Spleen (tissue), 11 donors: Measurements from ENCODE around the gene NEK9. TPM values are rescaled to one million over a fixed set of nuclear protein-coding genes. Genes with fewer than 3 reads are reported as not detected.
A peak's percentile ranks its signal among the peaks of the same experiment; 100 is the strongest.
"Not testable (repeated sequence)": the region's sequence is repeated elsewhere in the genome, so short reads cannot be mapped to it uniquely, and the experiment has no call there.

Experiments
- DNase-seq: peaks from one replicate; pipeline ENCODE4 v3.0.0-alpha.2; 2020
- H3K27ac ChIP-seq, 8 donors: fragments of 200-600 bp; sonication (generic) in 7 of 8; 1 replicate in 4 of 8; 2 replicates in 4 of 8; pipeline versions ENCODE4 v1.5.0 to v1.8.0; 2016 to 2021; ENCODE audit warnings: inconsistent platforms in 4 of 8, mild to moderate bottlenecking in 4 of 8, moderate library complexity in 1 of 8
- H3K27me3 ChIP-seq, 7 donors: fragments of 200-600 bp; sonication (generic) in 6 of 7; replicated peaks in 1 of 7; 1 replicate in 4 of 7; 2 replicates in 3 of 7; pipeline versions ENCODE4 v1.5.0 to v1.8.0; 2016 to 2021; ENCODE audit warnings: inconsistent platforms in 3 of 7, mild to moderate bottlenecking in 1 of 7
- H3K36me3 ChIP-seq, 6 donors: fragments of 200-600 bp; sonication (generic) in 5 of 6; 1 replicate in 4 of 6; 2 replicates in 2 of 6; pipeline versions ENCODE4 v1.5.0 to v1.8.0; 2016 to 2021; ENCODE audit warnings: inconsistent platforms in 2 of 6
- H3K4me1 ChIP-seq, 6 donors: fragments of 200-600 bp; sonication (generic) in 5 of 6; 1 replicate in 3 of 6; 2 replicates in 3 of 6; pipeline versions ENCODE4 v1.5.0 to v1.8.0; 2016 to 2021; ENCODE audit warnings: inconsistent platforms in 3 of 6
- H3K4me3 ChIP-seq, 8 donors: fragments of 200-600 bp; sonication (generic) in 7 of 8; 1 replicate in 4 of 8; 2 replicates in 4 of 8; pipeline versions ENCODE4 v1.5.0 to v1.8.0; 2016 to 2021; ENCODE audit warnings: inconsistent platforms in 4 of 8, mild to moderate bottlenecking in 4 of 8, moderate library complexity in 2 of 8
- H3K9me3 ChIP-seq, 8 donors: fragments of 200-600 bp; sonication (generic) in 7 of 8; 1 replicate in 4 of 8; 2 replicates in 4 of 8; pipeline versions ENCODE4 v1.5.0 to v1.8.0; 2016 to 2021; ENCODE audit warnings: inconsistent platforms in 4 of 8
- CTCF ChIP-seq, 11 experiments: fragments of 200-600 bp in 7 of 11; fragments of 450-650 bp in 4 of 11; sonication (generic) in 4 of 11; IDR thresholded peaks in 8 of 11; conservative IDR thresholded peaks in 3 of 11; 1 replicate in 7 of 11; 2 replicates in 4 of 11; pipeline versions ENCODE4 v1.4.0 to v1.8.0; 2016 to 2021; ENCODE audit warnings: antibody characterized with exemption in 11 of 11, inconsistent platforms in 4 of 11, mild to moderate bottlenecking in 1 of 11
- POLR2A ChIP-seq, 3 donors: fragments of 450-650 bp; IDR thresholded peaks; one replicate each; pipeline ENCODE4 v1.5.1; 2017; ENCODE audit warnings: antibody characterized with exemption in 3 of 3, mild to moderate bottlenecking in 1 of 3
- POLR2AphosphoS5 ChIP-seq, 3 donors: sonication (generic); formaldehyde crosslinking; IDR thresholded peaks; one replicate each; pipeline ENCODE4 v1.5.1; 2017; ENCODE audit warnings: antibody characterized with exemption in 3 of 3
- WGBS, 5 donors: extraction: QIAGEN DNeasy Blood & Tissue Kit in 3 of 5; methylation state at CpG; one replicate each; pipeline versions ENCODE4 v1.1.5 to v1.1.7; 2013 to 2018; 5-methylcytosine and 5-hydroxymethylcytosine counted together
- intact Hi-C: fragments of 100-400 bp; cut with DNase I; formaldehyde crosslinking; loops from one replicate; pipeline ENCODE4 v1.15.0; 2023; ENCODE audit warnings: low total_unique reads
- polyA plus RNA-seq, 3 donors: library from polyadenylated mRNA; stranded (reverse); fragments of 200-250 nt; gene quantifications; one replicate each; pipeline ENCODE4 v1.2.1, GENCODE V29; 2013
- total RNA-seq, 7 donors: library from RNA; depleted of rRNA in 3 of 7; stranded (reverse); fragments of >200 nt in 3 of 7; fragmentation: NEBNext Ultra II Directional in 4 of 7; extraction: Animal tissue kit (Norgen Biotek cat#: 25700) in 4 of 7; gene quantifications; one replicate each; pipeline versions ENCODE4 v1.1.0 to v1.2.1, GENCODE V29; 2016 to 2021
- donor health status: healthy with polysubstance abuse.
- donor health status: DM: no; HTN: no; CAD: no; lungs with moderate emphysema.
- donor health status: DM: no; HTN: no; CAD: no.
- donor health status: Bipolar disorder and iron deficiency.
- donor health status: healthy.
- donor health status: DM: no; HTN: no; CAD: no.
- donor health status: DM: yes; HTN: yes; CAD: no.

Gene NEK9
- total and polyA plus RNA-seq, 10 donors = 31.7 to 102 (median 72.0) TPM

- intact Hi-C loops = no loop called here
- 89 to 93% (median 92%) methylated on average over 5 of the region's 5 CpGs for WGBS, 5 donors
Observed at GRCh38 chr14:75128596-75128990, 1.7 kb upstream of the NEK9 start.

GRCh38 chr14:75127903-75128595 lies 1.2 kb upstream of the NEK9 start:
- intact Hi-C loops = no loop called here
- Histone ChIP-seq H3K27me3 (no peaks in the 10 kb centered on the region), H3K4me1 (peaks cover 29 to 74% (median 55%) of the 10 kb centered on the region in 6 donors), H3K4me3 (peak overlapping the region; percentile 59 to 81 (median 74)), H3K9me3 (no peaks in the 10 kb centered on the region), H3K36me3 (peaks cover 0 to 35% (median 5%) of the 10 kb centered on the region in 6 donors), H3K27ac (peak overlapping the region in 7 of 8 donors; percentile 94 to 99 (median 97))
- TF ChIP-seq POLR2AphosphoS5 (IDR thresholded peaks at IDR 0.05) = no peak
- TF ChIP-seq CTCF (IDR thresholded peaks at IDR 0.05 in 8 of 11, conservative IDR thresholded peaks at IDR 0.05 in 3 of 11) = no peak
- TF ChIP-seq POLR2A (IDR thresholded peaks at IDR 0.05) = no peak
- WGBS, 5 donors = 53 to 67% (median 60%) methylated on average over 10 of the region's 10 CpGs
- no peak for DNase-seq

More at GRCh38 chr14:75128596-75128990, 1.7 kb upstream of the NEK9 start:
- H3K4me1 ChIP-seq = peaks cover 28 to 71% (median 54%) of the 10 kb centered on the region in 6 donors
- TF ChIP-seq CTCF (IDR thresholded peaks at IDR 0.05 in 8 of 11, conservative IDR thresholded peaks at IDR 0.05 in 3 of 11) = no peak
- TF ChIP-seq POLR2A (IDR thresholded peaks at IDR 0.05) = no peak
- no peak for TF ChIP-seq POLR2AphosphoS5 (IDR thresholded peaks at IDR 0.05)
- DNase-seq = no peak
- H3K27me3 ChIP-seq = no peaks in the 10 kb centered on the region
- peaks cover 0 to 40% (median 9%) of the 10 kb centered on the region in 6 donors for H3K36me3 ChIP-seq
- H3K27ac ChIP-seq = peak overlapping the region in 3 of 8 donors; percentile 94 to 99 (median 95)
- no peak overlapping the region for H3K4me3 ChIP-seq
- no peaks in the 10 kb centered on the region for H3K9me3 ChIP-seq

GRCh38 chr14:75127474-75127820 lies 599 bp upstream of the NEK9 start:
- H3K9me3 ChIP-seq, H3K27me3 ChIP-seq, intact Hi-C loops: not testable (repeated sequence)
- WGBS, 5 donors = 24 to 45% (median 34%) methylated on average over 16 of the region's 16 CpGs
- peak; percentile 77 for DNase-seq
- Histone ChIP-seq H3K4me3 (peak overlapping the region; percentile 59 to 81 (median 74)), H3K27ac (peak overlapping the region; percentile 94 to 99 (median 98)), H3K4me1 (peaks cover 29 to 73% (median 51%) of the 10 kb centered on the region in 6 donors), H3K36me3 (peaks cover 0 to 29% (median 7%) of the 10 kb centered on the region in 6 donors)

- H3K36me3 ChIP-seq = peaks cover 0 to 23% (median 5%) of the 10 kb centered on the region in 6 donors
- no peak for TF ChIP-seq CTCF (IDR thresholded peaks at IDR 0.05 in 8 of 11, conservative IDR thresholded peaks at IDR 0.05 in 3 of 11)
- no peak for TF ChIP-seq POLR2A (IDR thresholded peaks at IDR 0.05)
- TF ChIP-seq POLR2AphosphoS5 (IDR thresholded peaks at IDR 0.05) = no peak
- H3K27me3 ChIP-seq = no peaks in the 10 kb centered on the region
- WGBS, 5 donors = 0 to 3% (median 1%) methylated on average over 6 of the region's 6 CpGs
- peak overlapping the region; percentile 94 to 99 (median 98) for H3K27ac ChIP-seq
- intact Hi-C loops = no loop called here
- H3K9me3 ChIP-seq = no peaks in the 10 kb centered on the region
- DNase-seq = no peak
- H3K4me1 ChIP-seq = peaks cover 29 to 78% (median 49%) of the 10 kb centered on the region in 6 donors
- peak overlapping the region; percentile 59 to 81 (median 74) for H3K4me3 ChIP-seq
Observed at GRCh38 chr14:75126121-75126544, 715 bp downstream of the NEK9 start.
